Astrocyte of the spinal cord (primary cell): ENCODE results near the gene NOD1.

Source experiments
- DNase-seq: peaks from one replicate; pipeline ENCODE4 v3.0.0; 2011; ENCODE audit warnings: low read depth, low spot score
- H3K4me3 ChIP-seq: 2 replicates; pipeline ENCODE4 v1.5.1; 2011; ENCODE audit warnings: low read depth, mild to moderate bottlenecking, low read length, moderate library complexity
- CTCF ChIP-seq: IDR thresholded peaks from 2 replicates; pipeline ENCODE4 v1.5.1; 2012; ENCODE audit warnings: low read depth, mild to moderate bottlenecking, low read length, inconsistent platforms
- in situ Hi-C: cut with HindIII; loops from 2 replicates; pipeline ENCODE4 v1.10.0; 2017; ENCODE audit warnings: low sequenced_read_pairs

Gene NOD1

GRCh38 chr7:30450240-30450982 is 28.2 kb downstream of the NOD1 start:
- no peak overlapping the region for H3K4me3 ChIP-seq
- in situ Hi-C loops = no loop called here
- DNase-seq = no peak
- TF ChIP-seq CTCF = no peak

GRCh38 chr7:30448461-30449189 is 30.0 kb downstream of the NOD1 start:
- no peak for DNase-seq
- H3K4me3 ChIP-seq = no peak overlapping the region
- in situ Hi-C loops = no loop called here
- no peak for TF ChIP-seq CTCF

GRCh38 chr7:30447466-30447865 is 31.1 kb downstream of the NOD1 start:
- in situ Hi-C loops = no loop called here
- H3K4me3 ChIP-seq = no peak overlapping the region
- no peak for TF ChIP-seq CTCF
- DNase-seq = no peak

- no peak overlapping the region for H3K4me3 ChIP-seq
- no peak for DNase-seq
- no peak for TF ChIP-seq CTCF
- in situ Hi-C loops = no loop called here
These were observed 32.3 kb downstream of the NOD1 start for GRCh38 chr7:30446266-30446665.

- peak; percentile 37 for TF ChIP-seq CTCF
- DNase-seq = peak; percentile 66
- in situ Hi-C loops = no loop called here
- H3K4me3 ChIP-seq = no peak overlapping the region
These were observed 32.8 kb downstream of the NOD1 start for GRCh38 chr7:30445770-30446169.

- H3K4me3 ChIP-seq = no peak overlapping the region
- in situ Hi-C loops = no loop called here
- TF ChIP-seq CTCF = no peak
- no peak for DNase-seq
These were observed 40.6 kb downstream of the NOD1 start for GRCh38 chr7:30437823-30438574.
